K562 (cell line): ENCODE results near the gene C6orf15. TPM values are rescaled to one million over a fixed set of nuclear protein-coding genes. Genes with fewer than 3 reads are reported as not detected.

Experiments used
- BRCA1 ChIP-seq, 2 experiments: fragments of 450-650 bp in 1 of 2; sonication (generic) in 1 of 2; formaldehyde crosslinking in 1 of 2; IDR thresholded peaks; 2 replicates each; pipeline versions ENCODE4 v1.5.0 to v1.6.1; 2017 to 2020; ENCODE audit warnings: mild to moderate bottlenecking in 1 of 2, missing genetic modification reagents in 1 of 2
- CBX1 ChIP-seq: sonication (generic); IDR thresholded peaks from 2 replicates; pipeline ENCODE4 v1.6.1; 2016; ENCODE audit warnings: antibody characterized with exemption, low read depth, mild to moderate bottlenecking
- GABPB2 ChIP-seq: fragments of 250-450 bp; sonication (Bioruptor Pico); conservative IDR thresholded peaks from 2 replicates; pipeline ENCODE4 v1.5.1; 2021; ENCODE audit warnings: mild to moderate bottlenecking
- JUNB ChIP-seq: fragments of 450-650 bp; formaldehyde crosslinking; conservative IDR thresholded peaks from 2 replicates; pipeline ENCODE4 v1.4.0; 2020; ENCODE audit warnings: mild to moderate bottlenecking
- KLF1 ChIP-seq: fragments of 450-650 bp; IDR thresholded peaks from 2 replicates; pipeline ENCODE4 v1.6.1; 2016; ENCODE audit warnings: missing genetic modification characterization, missing compliant biosample characterization
- KLF6 ChIP-seq: fragments of 250-450 bp; sonication (Bioruptor Pico); IDR thresholded peaks from 2 replicates; pipeline ENCODE4 v1.4.0; 2020; ENCODE audit warnings: mild to moderate bottlenecking, moderate library complexity, borderline replicate concordance
- LEF1 ChIP-seq: fragments of 450-650 bp; IDR thresholded peaks from 2 replicates; pipeline ENCODE4 v1.6.1; 2016; ENCODE audit warnings: mild to moderate bottlenecking
- NCOA1 ChIP-seq: fragments of 450-650 bp; IDR thresholded peaks from 2 replicates; pipeline ENCODE4 v1.6.1; 2016; ENCODE audit warnings: low read depth
- NFATC3 ChIP-seq: fragments of 450-650 bp; IDR thresholded peaks from 2 replicates; pipeline ENCODE4 v1.6.1; 2017; ENCODE audit warnings: mild to moderate bottlenecking
- NFRKB ChIP-seq: fragments of 450-650 bp; IDR thresholded peaks from 2 replicates; pipeline ENCODE4 v1.6.1; 2016; ENCODE audit warnings: low read depth
- NFXL1 ChIP-seq: fragments of 450-650 bp; formaldehyde crosslinking; IDR thresholded peaks from 2 replicates; pipeline ENCODE4 v1.4.0; 2021; ENCODE audit warnings: mild to moderate bottlenecking
- SMC3 ChIP-seq: conservative IDR thresholded peaks from 2 replicates; pipeline ENCODE4 v1.6.1; 2011; ENCODE audit warnings: low read depth, low read length, improper control_type of control experiment; ENCODE audit not compliant: insufficient read depth
- TCF3 ChIP-seq: sonication (generic); formaldehyde crosslinking; IDR thresholded peaks from 2 replicates; pipeline ENCODE4 v1.4.0; 2020; ENCODE audit warnings: mild to moderate bottlenecking, missing genetic modification reagents
- TCFL5 ChIP-seq: fragments of 250-450 bp; sonication (Bioruptor Pico); conservative IDR thresholded peaks from 2 replicates; pipeline ENCODE4 v1.6.1; 2021; ENCODE audit warnings: mild to moderate bottlenecking, moderate library complexity, matching md5 sums
- TGIF2 ChIP-seq: sonication (generic); formaldehyde crosslinking; IDR thresholded peaks from 2 replicates; pipeline ENCODE4 v1.8.1; 2022; ENCODE audit warnings: mild to moderate bottlenecking, missing genetic modification reagents, moderate library complexity
- ZNF79 ChIP-seq: fragments of 250-450 bp; sonication (Bioruptor Pico); IDR thresholded peaks from 2 replicates; pipeline ENCODE4 v1.4.0; 2020; ENCODE audit warnings: low read depth, mild to moderate bottlenecking, moderate library complexity
- polyA plus RNA-seq, 8 experiments: library from polyadenylated mRNA; depleted of rRNA in 4 of 8; stranded (reverse) in 5 of 8; unstranded in 3 of 8; fragments of >200 nt; fragmentation: Nextera tagmentation in 2 of 8; fragmentation: Illumina TruSeq in 1 of 8; extraction: Ambion mirVana in 2 of 8; extraction: Trizol in 1 of 8; gene quantifications; 2 replicates each; pipeline versions ENCODE4 v1.2.1 to v1.2.3, GENCODE V29; 2011 to 2014; ENCODE audit warnings: inconsistent platforms in 1 of 8, missing spikeins in 1 of 8
- total RNA-seq, 7 experiments: library from RNA; depleted of rRNA in 6 of 7; stranded (reverse); fragments of >200 nt in 6 of 7; fragmentation: Illumina TruSeq in 2 of 7; extraction: Trizol in 2 of 7; gene quantifications; 2 replicates each; pipeline versions ENCODE4 v1.2.1 to v1.2.3, GENCODE V29; 2011 to 2021; ENCODE audit warnings: low replicate concordance in 1 of 7
- TF ChIP-seq, protein P1 (sequence below): IDR thresholded peaks from 3 replicates; pipeline ENCODE4 v1.6.1; 2011; ENCODE audit warnings: borderline replicate concordance, mild to moderate bottlenecking; ENCODE audit not compliant: insufficient read length, insufficient read depth
- TF ChIP-seq, protein P2 (sequence below), 2 experiments: fragments of 450-650 bp in 1 of 2; sonication (generic) in 1 of 2; formaldehyde crosslinking; conservative IDR thresholded peaks; 2 replicates each; pipeline versions ENCODE4 v1.4.0 to v1.8.1; 2020 to 2022; ENCODE audit warnings: mild to moderate bottlenecking in 1 of 2, missing genetic modification reagents in 1 of 2
- TF ChIP-seq, protein P3 (sequence below), 2 experiments: fragments of 450-650 bp; IDR thresholded peaks; 2 replicates each; pipeline ENCODE4 v1.6.1; 2018; ENCODE audit warnings: mild to moderate bottlenecking in 2 of 2, low read depth in 1 of 2; ENCODE audit not compliant: partially characterized antibody in 2 of 2
- TF ChIP-seq, protein P4 (sequence below): fragments of 250-450 bp; sonication (Bioruptor Pico); IDR thresholded peaks from 2 replicates; pipeline ENCODE4 v1.9.0; 2021; ENCODE audit warnings: mild to moderate bottlenecking, inconsistent platforms

C6orf15 gene
- total and polyA plus RNA-seq, 9 of the 15 experiments (the other 6 are each of a cell fraction or from before 2014, with no cell fraction given) = not detected

DNA sequence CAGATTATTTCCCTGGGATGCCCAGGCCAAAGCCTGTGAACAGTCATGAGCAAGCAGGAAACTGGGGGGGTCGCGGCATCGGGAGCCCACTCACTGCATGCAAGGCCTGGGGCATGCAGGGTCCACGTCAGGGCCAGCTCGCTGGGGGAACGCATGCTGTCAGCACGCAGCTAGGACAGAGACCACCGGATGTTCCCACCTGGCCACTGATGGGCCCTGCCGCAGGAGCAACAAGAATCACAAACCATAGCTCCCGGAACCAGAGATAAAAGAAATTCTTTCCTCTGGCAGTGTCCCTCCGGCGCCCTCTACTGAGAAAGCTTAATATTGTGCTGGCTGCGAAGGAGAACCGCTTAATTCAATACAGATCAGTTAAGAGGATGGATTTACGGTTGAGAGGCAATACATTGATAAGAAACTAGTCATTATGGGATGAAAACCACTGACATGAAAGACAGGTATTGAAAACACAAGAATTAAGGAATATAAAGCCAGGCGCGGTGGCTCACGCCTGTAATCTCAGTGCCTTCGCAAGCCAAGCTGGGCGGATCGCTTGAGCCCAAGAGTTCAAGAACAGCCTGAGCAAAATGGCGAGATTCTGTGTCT lies 32.6 kb downstream of the C6orf15 start (continued):
- TF ChIP-seq, protein P1, sequence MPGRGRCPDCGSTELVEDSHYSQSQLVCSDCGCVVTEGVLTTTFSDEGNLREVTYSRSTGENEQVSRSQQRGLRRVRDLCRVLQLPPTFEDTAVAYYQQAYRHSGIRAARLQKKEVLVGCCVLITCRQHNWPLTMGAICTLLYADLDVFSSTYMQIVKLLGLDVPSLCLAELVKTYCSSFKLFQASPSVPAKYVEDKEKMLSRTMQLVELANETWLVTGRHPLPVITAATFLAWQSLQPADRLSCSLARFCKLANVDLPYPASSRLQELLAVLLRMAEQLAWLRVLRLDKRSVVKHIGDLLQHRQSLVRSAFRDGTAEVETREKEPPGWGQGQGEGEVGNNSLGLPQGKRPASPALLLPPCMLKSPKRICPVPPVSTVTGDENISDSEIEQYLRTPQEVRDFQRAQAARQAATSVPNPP = no peak
- TF ChIP-seq JUNB (CRISPR knock-in tag) (no peak), NFRKB (no peak), TCFL5 (CRISPR knock-in tag) (no peak), TCF3 (CRISPR knock-in tag) (no peak), NCOA1 (no peak), NFATC3 (no peak), SMC3 (peak; percentile 68), CBX1 (no peak), GABPB2 (CRISPR knock-in tag) (no peak), LEF1 (no peak), KLF1 (tag) (no peak), NFXL1 (CRISPR knock-in tag) (no peak), BRCA1 (IDR thresholded peaks at IDR 0.05) (no peak), BRCA1 (CRISPR knock-in tag; IDR thresholded peaks at IDR 0.05) (no peak), ZNF79 (CRISPR knock-in tag) (no peak), KLF6 (CRISPR knock-in tag) (no peak), TGIF2 (CRISPR knock-in tag) (no peak)
- TF ChIP-seq, protein P2, sequence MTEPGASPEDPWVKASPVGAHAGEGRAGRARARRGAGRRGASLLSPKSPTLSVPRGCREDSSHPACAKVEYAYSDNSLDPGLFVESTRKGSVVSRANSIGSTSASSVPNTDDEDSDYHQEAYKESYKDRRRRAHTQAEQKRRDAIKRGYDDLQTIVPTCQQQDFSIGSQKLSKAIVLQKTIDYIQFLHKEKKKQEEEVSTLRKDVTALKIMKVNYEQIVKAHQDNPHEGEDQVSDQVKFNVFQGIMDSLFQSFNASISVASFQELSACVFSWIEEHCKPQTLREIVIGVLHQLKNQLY (CRISPR knock-in tag; conservative IDR thresholded peaks at IDR 0.05) = no peak
- TF ChIP-seq, protein P3, sequence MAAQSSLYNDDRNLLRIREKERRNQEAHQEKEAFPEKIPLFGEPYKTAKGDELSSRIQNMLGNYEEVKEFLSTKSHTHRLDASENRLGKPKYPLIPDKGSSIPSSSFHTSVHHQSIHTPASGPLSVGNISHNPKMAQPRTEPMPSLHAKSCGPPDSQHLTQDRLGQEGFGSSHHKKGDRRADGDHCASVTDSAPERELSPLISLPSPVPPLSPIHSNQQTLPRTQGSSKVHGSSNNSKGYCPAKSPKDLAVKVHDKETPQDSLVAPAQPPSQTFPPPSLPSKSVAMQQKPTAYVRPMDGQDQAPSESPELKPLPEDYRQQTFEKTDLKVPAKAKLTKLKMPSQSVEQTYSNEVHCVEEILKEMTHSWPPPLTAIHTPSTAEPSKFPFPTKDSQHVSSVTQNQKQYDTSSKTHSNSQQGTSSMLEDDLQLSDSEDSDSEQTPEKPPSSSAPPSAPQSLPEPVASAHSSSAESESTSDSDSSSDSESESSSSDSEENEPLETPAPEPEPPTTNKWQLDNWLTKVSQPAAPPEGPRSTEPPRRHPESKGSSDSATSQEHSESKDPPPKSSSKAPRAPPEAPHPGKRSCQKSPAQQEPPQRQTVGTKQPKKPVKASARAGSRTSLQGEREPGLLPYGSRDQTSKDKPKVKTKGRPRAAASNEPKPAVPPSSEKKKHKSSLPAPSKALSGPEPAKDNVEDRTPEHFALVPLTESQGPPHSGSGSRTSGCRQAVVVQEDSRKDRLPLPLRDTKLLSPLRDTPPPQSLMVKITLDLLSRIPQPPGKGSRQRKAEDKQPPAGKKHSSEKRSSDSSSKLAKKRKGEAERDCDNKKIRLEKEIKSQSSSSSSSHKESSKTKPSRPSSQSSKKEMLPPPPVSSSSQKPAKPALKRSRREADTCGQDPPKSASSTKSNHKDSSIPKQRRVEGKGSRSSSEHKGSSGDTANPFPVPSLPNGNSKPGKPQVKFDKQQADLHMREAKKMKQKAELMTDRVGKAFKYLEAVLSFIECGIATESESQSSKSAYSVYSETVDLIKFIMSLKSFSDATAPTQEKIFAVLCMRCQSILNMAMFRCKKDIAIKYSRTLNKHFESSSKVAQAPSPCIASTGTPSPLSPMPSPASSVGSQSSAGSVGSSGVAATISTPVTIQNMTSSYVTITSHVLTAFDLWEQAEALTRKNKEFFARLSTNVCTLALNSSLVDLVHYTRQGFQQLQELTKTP (IDR thresholded peaks at IDR 0.05; ENCODE audit: low read depth in 1 of 2, partially characterized antibody in 2 of 2) = no peak
- TF ChIP-seq, protein P4, sequence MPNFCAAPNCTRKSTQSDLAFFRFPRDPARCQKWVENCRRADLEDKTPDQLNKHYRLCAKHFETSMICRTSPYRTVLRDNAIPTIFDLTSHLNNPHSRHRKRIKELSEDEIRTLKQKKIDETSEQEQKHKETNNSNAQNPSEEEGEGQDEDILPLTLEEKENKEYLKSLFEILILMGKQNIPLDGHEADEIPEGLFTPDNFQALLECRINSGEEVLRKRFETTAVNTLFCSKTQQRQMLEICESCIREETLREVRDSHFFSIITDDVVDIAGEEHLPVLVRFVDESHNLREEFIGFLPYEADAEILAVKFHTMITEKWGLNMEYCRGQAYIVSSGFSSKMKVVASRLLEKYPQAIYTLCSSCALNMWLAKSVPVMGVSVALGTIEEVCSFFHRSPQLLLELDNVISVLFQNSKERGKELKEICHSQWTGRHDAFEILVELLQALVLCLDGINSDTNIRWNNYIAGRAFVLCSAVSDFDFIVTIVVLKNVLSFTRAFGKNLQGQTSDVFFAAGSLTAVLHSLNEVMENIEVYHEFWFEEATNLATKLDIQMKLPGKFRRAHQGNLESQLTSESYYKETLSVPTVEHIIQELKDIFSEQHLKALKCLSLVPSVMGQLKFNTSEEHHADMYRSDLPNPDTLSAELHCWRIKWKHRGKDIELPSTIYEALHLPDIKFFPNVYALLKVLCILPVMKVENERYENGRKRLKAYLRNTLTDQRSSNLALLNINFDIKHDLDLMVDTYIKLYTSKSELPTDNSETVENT (CRISPR knock-in tag) = 0 out of 2 replicates have a peak, but pooled peaks have one; percentile 28
